ENCODE measurements around the gene NCBP1.
A peak's percentile ranks its signal among the peaks of the same experiment; 100 is the strongest.
"Not testable (repeated sequence)": the region's sequence is repeated elsewhere in the genome, so short reads cannot be mapped to it uniquely, and the experiment has no call there.

NCBP1 gene

GRCh38 chr9:97695995-97696802 is 62.6 kb downstream of the NCBP1 start:
- H3K4me3 ChIP-seq (ENCODE audit: low read length) = peak overlapping the region; percentile 77
- no peak for TF ChIP-seq CTCF (conservative IDR thresholded peaks at IDR 0.05; ENCODE audit: low read depth, low read length)
- no peak for DNase-seq (ENCODE audit: low read depth)

- peak; percentile 66 for DNase-seq (ENCODE audit: low read depth)
- peak within 1 kb of the TSS; percentile 77 for H3K4me3 ChIP-seq (ENCODE audit: low read length)
- no peak for TF ChIP-seq CTCF (conservative IDR thresholded peaks at IDR 0.05; ENCODE audit: low read depth, low read length)
Measured at GRCh38 chr9:97696803-97697601, 63.4 kb downstream of the NCBP1 start, which contains the start of gene XPA. XPA (minus strand) TSS chr9:97697340; CDS start chr9:97697292, 48 bp downstream.

GRCh38 chr9:97697837-97698236 is 64.2 kb downstream of the NCBP1 start:
- no peak for TF ChIP-seq CTCF (conservative IDR thresholded peaks at IDR 0.05; ENCODE audit: low read depth, low read length)
- DNase-seq (ENCODE audit: low read depth) = no peak
- peak overlapping the region; percentile 77 for H3K4me3 ChIP-seq (ENCODE audit: low read length)

- no peak for DNase-seq (ENCODE audit: low read depth)
- TF ChIP-seq CTCF (conservative IDR thresholded peaks at IDR 0.05; ENCODE audit: low read depth, low read length) = no peak
- H3K4me3 ChIP-seq (ENCODE audit: low read length) = no peak overlapping the region
Measured at GRCh38 chr9:97698865-97699264, 65.2 kb downstream of the NCBP1 start.

GRCh38 chr9:97699281-97699680 is 65.7 kb downstream of the NCBP1 start:
- not testable (repeated sequence) for H3K4me3 ChIP-seq (ENCODE audit: low read length); DNase-seq (ENCODE audit: low read depth)

GRCh38 chr9:97699824-97700223 is 66.2 kb downstream of the NCBP1 start:
- DNase-seq (ENCODE audit: low read depth); H3K4me3 ChIP-seq (ENCODE audit: low read length): not testable (repeated sequence)

GRCh38 chr9:97703437-97704344 is 70.1 kb downstream of the NCBP1 start:
- DNase-seq (ENCODE audit: low read depth) = peak; percentile 43
- TF ChIP-seq CTCF (conservative IDR thresholded peaks at IDR 0.05; ENCODE audit: low read depth, low read length) = no peak
- peak overlapping the region; percentile 13 for H3K4me3 ChIP-seq (ENCODE audit: low read length)

All from retinal pigment epithelial cell (primary cell).